HUES64 (cell line): ENCODE measurements around the gene HDGFL3.
"Not testable (repeated sequence)": the region's sequence is repeated elsewhere in the genome, so short reads cannot be mapped to it uniquely, and the experiment has no call there.

Experiments used
- H3K27ac ChIP-seq: 2 replicates; pipeline ENCODE4 v1.7.0; 2013; ENCODE audit warnings: low read depth, low read length, inconsistent platforms
- H3K27me3 ChIP-seq: 2 replicates; pipeline ENCODE4 v1.6.1; 2013; ENCODE audit warnings: mild to moderate bottlenecking, low read length; ENCODE audit not compliant: insufficient read depth
- H3K36me3 ChIP-seq: 2 replicates; pipeline ENCODE4 v1.6.1; 2013; ENCODE audit warnings: mild to moderate bottlenecking, low read length; ENCODE audit not compliant: insufficient read depth
- H3K4me1 ChIP-seq: 2 replicates; pipeline ENCODE4 v1.6.1; 2013; ENCODE audit warnings: mild to moderate bottlenecking, low read length, moderate library complexity; ENCODE audit not compliant: insufficient read depth
- H3K4me3 ChIP-seq: 2 replicates; pipeline ENCODE4 v1.5.1; 2013; ENCODE audit warnings: mild to moderate bottlenecking, low read length, moderate library complexity
- H3K9ac ChIP-seq: 2 replicates; pipeline ENCODE4 v1.6.1; 2013; ENCODE audit warnings: mild to moderate bottlenecking, low read depth, low read length
- H3K9me3 ChIP-seq: 2 replicates; pipeline ENCODE4 v1.6.1; 2013; ENCODE audit warnings: low read depth, low read length; ENCODE audit not compliant: insufficient read depth
- WGBS: fragments of 150-250, 120-280 bp; methylation state at CpG from one replicate; pipeline ENCODE4 v1.1.7; 2013; ENCODE audit warnings: missing lambda C conversion rate; 5-methylcytosine and 5-hydroxymethylcytosine counted together

Gene HDGFL3

DNA sequence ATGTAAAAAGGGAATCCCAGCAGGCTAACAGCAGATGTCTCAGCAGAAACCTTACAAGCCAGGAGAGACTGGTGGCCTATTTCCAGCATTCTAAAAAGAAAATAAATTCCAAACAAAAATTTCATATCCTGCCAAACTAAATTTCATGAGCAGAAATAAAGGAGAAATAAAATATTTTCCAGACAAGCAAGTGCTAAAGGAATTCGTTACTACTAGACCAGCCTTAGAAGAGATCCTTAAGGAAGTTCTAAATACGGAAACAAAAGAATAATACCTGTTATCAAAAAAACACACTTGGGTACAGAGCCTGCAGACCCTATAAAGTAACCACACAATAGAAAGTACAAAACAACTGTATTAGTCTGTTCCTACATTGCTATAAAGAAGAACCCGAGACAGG lies 41.4 kb downstream of the HDGFL3 start:
- WGBS: 91% methylated on average over 3 of the region's 3 CpGs

DNA sequence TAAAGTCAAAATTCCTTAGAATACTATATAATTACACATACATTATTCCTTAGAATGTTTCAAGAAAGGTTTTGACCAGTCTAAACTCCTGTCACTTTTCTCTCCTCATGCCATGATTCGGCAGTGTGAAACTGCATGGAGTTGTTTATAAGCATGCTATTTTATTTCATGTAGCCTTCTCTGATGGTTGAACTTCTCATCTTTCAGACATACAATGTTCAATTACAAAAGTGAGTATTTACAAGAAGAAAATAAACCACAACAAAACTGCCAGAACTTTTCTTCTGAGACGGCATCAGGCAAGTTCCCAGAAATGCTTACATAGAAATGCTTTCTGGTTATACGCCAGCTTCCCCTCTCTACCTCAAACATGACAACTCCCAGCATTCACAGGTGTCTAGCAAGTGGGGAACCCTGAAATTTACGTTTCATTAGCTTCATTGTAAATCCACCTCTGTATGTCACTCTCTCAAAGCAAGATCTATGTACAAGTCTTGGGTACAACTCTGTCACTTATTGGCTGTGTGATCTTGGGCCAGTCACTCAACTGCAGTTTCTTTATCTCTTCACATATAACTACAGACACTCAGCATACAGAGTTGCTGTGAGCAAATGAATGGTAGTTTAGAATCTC lies 42.7 kb downstream of the HDGFL3 start:
- Histone ChIP-seq H3K27me3 (no peaks in the 10 kb centered on the region), H3K27ac (no peak overlapping the region), H3K9me3 (no peaks in the 10 kb centered on the region), H3K4me3 (no peak overlapping the region), H3K9ac (no peak overlapping the region), H3K36me3 (peaks cover 38% of the 10 kb centered on the region), H3K4me1 (peaks cover 13% of the 10 kb centered on the region; the same call in 1 of the 2 replicates)
- WGBS: 88% methylated on average over 4 of the region's 4 CpGs

More for the DNA sequence above, 41.4 kb downstream of the HDGFL3 start:
- Histone ChIP-seq H3K36me3 (peaks cover 27% of the 10 kb centered on the region), H3K4me1 (peaks cover 13% of the 10 kb centered on the region; the same call in 1 of the 2 replicates), H3K27ac (no peak overlapping the region), H3K27me3 (no peaks in the 10 kb centered on the region), H3K9me3 (no peaks in the 10 kb centered on the region), H3K4me3 (no peak overlapping the region), H3K9ac (no peak overlapping the region)

DNA sequence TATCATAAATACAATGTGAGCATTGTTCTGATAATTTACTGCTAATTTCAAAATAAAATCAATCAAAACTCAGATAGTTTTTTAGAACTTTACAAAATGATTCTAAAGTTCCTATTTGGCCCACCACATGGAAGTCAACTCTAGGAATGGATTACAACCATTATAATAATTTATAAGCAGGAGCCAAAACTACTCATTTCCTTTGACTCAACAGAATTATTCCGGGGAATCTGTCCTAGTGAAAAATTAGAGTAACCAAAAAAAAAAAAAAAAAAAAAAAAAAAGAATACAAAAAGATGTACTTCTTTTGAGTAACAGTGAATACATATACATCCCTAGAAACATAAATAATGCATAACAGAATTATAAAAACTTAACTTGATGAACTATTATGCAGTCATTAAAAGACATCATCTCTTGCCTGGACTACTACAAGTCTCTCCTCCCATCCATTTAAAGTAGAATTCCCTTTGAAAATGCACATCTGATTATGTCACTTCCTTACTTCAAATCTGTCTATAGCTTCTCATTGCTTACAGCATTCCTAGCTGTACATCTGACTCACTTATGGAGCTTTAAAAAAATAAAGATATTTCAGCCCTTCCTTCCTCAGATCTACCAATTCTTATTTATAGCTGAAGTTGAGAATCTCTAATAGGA lies 43.4 kb downstream of the HDGFL3 start:
- Histone ChIP-seq H3K36me3 (peaks cover 45% of the 10 kb centered on the region), H3K4me3 (no peak overlapping the region), H3K4me1 (peaks cover 13% of the 10 kb centered on the region; the same call in 1 of the 2 replicates), H3K9me3 (no peaks in the 10 kb centered on the region), H3K27ac (no peak overlapping the region), H3K27me3 (no peaks in the 10 kb centered on the region), H3K9ac (no peak overlapping the region)
- WGBS: no CpG with 5 or more reads among the region's 1 CpG

DNA sequence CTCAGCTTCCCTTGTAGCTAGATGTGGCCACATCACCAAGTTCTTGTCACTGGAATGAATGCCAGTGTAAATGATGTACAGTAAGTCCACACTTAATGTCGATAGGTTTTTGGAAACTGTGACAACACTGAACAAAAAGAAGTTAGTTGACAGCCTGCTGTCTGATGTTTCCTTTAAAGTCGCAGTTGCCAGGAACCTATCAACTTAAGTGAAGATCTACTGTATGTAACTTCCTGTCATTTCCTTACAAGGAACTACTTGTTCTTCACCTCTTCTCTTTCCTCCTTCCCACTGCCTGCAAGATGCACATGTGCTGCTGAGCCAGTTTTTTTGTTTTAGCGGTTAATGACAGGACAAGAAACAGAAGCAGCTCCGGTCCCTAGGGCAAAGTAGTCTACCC lies 44.6 kb downstream of the HDGFL3 start:
- 97% methylated on average over 4 of the region's 4 CpGs for WGBS
- H3K36me3 ChIP-seq: peaks cover 55% of the 10 kb centered on the region

DNA sequence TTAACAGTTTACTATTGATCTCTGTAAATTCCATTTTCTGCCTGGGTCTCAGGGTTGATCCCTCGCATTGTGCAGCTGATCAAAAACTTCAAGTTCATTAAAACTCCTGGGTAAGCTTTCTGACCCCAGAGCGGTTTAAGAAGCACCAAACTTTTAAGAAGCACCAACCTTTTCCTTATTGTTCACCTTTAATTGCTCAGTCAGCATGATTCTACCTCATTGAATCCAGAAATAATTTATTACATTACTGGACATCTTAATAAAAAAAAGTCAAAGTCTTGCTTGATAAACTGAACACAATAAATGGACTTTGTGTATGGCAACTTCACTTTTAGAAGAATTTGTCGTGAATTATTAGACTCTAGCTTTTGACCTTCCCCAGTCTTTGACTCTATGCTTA lies 46.9 kb downstream of the HDGFL3 start:
- peaks cover 3% of the 10 kb centered on the region; the same call in 1 of the 2 replicates for H3K4me1 ChIP-seq
- H3K27me3 ChIP-seq: no peaks in the 10 kb centered on the region
- H3K4me3 ChIP-seq: no peak overlapping the region
- no peak overlapping the region for H3K27ac ChIP-seq
- H3K9me3 ChIP-seq: no peaks in the 10 kb centered on the region
- H3K36me3 ChIP-seq: peaks cover 78% of the 10 kb centered on the region
- 93% methylated on average over 3 of the region's 3 CpGs for WGBS
- no peak overlapping the region for H3K9ac ChIP-seq

More for the DNA sequence above, 44.6 kb downstream of the HDGFL3 start:
- Histone ChIP-seq H3K27ac (no peak overlapping the region), H3K4me3 (no peak overlapping the region), H3K27me3 (no peaks in the 10 kb centered on the region), H3K4me1 (peaks cover 13% of the 10 kb centered on the region; the same call in 1 of the 2 replicates), H3K9me3 (no peaks in the 10 kb centered on the region), H3K9ac (no peak overlapping the region)

DNA sequence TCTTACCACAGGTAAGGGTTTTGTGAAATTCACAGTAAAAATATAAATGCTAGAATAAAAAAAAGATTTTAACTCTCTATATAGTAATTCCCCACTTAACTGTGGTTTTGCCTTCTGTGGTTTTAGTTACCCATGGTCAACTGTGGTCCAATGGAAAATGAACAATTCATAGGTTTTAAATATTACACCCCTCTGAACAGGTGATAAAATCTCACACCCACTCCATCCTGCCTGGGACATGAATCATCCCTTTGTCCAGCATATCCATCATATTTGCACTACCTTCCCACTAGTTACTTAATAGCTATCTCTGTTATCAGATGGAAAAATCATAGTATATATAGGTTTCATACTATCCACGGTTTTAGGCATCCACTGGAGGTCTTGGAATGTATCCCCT lies 49.2 kb downstream of the HDGFL3 start:
- Histone ChIP-seq H3K27ac (no peak overlapping the region), H3K9ac (no peak overlapping the region), H3K27me3 (no peaks in the 10 kb centered on the region), H3K9me3 (no peaks in the 10 kb centered on the region), H3K4me3 (no peak overlapping the region), H3K36me3 (peaks cover 94% of the 10 kb centered on the region), H3K4me1 (peaks cover 3% of the 10 kb centered on the region; the same call in 1 of the 2 replicates)
- no CpG with 5 or more reads among the region's 1 CpG for WGBS

DNA sequence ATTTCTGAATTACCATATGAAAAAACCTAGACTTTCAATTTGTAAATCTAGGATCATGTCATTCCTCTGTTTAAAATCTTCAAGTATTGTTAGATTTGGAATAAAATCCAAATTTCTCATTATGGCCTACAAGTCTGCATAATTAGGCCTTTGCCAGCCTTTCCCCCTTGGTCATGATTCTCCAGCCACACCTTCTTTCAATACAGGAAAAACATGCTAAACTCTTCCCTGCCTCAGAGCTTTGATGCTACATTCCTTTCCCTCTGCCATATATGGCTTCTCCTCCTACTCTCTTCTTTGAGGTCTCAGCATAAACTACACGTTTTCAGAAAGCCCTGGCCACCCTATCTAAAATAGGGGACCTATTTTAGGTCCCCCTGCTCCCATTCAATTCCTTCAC lies 51.7 kb downstream of the HDGFL3 start:
- 55% methylated on average over 1 of the region's 1 CpG for WGBS

DNA sequence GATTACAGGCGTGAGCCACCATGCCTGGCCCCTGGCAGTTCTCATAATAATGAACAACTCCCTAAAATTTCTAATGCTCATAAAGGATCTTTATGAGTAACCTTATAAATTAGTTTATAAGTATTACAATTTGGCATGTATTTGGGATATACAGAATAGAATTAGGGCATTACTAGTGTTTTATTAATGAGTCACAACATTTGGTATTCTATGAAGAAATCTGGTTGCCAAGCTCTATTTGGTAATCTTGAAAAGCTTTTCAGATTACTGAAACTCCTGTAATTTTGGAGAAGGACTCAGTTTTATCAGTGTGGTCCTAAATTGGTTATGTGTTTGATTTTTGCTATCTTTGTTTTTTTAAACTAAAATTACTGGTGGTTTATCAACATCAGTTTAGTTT lies 54.3 kb downstream of the HDGFL3 start:
- H3K27ac ChIP-seq: no peak overlapping the region
- H3K36me3 ChIP-seq: peaks cover 88% of the 10 kb centered on the region
- H3K4me1 ChIP-seq: peaks cover 3% of the 10 kb centered on the region; the same call in 1 of the 2 replicates
- no peaks in the 10 kb centered on the region for H3K9me3 ChIP-seq
- no peak overlapping the region for H3K9ac ChIP-seq
- no peak overlapping the region for H3K4me3 ChIP-seq
- H3K27me3 ChIP-seq: no peaks in the 10 kb centered on the region
- WGBS: 100% methylated on average over 1 of the region's 1 CpG

More for the DNA sequence above, 51.7 kb downstream of the HDGFL3 start:
- Histone ChIP-seq H3K4me3 (no peak overlapping the region), H3K27me3 (no peaks in the 10 kb centered on the region), H3K9me3 (no peaks in the 10 kb centered on the region), H3K27ac (no peak overlapping the region), H3K4me1 (peaks cover 3% of the 10 kb centered on the region; the same call in 1 of the 2 replicates), H3K9ac (no peak overlapping the region), H3K36me3 (peaks cover 85% of the 10 kb centered on the region)

DNA sequence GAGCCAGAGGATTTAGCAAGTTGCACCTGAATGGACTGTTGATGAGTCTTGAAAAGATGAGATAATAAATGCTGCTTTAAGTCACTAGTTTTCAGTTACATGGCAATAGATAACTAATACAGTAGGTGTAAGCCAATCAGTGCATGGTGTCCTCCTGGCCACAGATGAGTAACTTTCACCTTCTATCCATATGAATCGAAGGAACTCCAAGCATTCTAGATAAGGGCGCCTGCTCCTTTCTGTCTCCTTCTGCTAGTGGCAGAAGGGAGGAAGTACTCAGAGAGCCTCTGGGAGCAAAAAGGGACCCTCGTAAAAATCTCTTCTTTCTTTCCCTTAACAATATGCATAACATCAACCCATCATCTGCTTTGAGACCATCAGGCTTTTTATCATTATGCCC lies 62.9 kb downstream of the HDGFL3 start:
- 86% methylated on average over 3 of the region's 3 CpGs for WGBS
- peaks cover 92% of the 10 kb centered on the region for H3K36me3 ChIP-seq

DNA sequence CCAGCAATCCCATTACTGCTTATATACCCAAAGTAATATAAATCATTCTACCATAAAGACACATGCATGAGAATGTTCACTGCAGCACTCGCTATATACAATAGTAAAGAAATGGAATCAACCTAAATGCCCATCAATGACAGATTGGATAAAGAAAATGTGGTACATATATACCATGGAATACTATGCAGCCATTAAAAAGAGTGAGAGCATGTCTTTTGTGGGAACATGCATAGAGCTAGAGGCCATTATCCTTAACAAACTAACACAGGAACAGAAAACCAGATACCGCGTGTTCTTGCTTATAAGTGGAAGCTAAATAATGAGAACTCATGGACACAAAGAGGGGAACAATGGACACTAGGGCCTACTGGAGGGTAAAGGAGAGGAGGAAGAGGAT lies 65.5 kb downstream of the HDGFL3 start:
- not testable (repeated sequence) for H3K27ac ChIP-seq, H3K4me1 ChIP-seq, H3K4me3 ChIP-seq, H3K9me3 ChIP-seq, H3K27me3 ChIP-seq, H3K9ac ChIP-seq
- WGBS: 98% methylated on average over 3 of the region's 3 CpGs
- H3K36me3 ChIP-seq: peaks cover 94% of the 10 kb centered on the region

More for the DNA sequence above, 62.9 kb downstream of the HDGFL3 start:
- Histone ChIP-seq H3K4me1 (no peaks in the 10 kb centered on the region; the same call in 1 of the 2 replicates), H3K9me3 (no peaks in the 10 kb centered on the region), H3K27me3 (no peaks in the 10 kb centered on the region), H3K9ac (no peak overlapping the region), H3K27ac (no peak overlapping the region), H3K4me3 (no peak overlapping the region)

DNA sequence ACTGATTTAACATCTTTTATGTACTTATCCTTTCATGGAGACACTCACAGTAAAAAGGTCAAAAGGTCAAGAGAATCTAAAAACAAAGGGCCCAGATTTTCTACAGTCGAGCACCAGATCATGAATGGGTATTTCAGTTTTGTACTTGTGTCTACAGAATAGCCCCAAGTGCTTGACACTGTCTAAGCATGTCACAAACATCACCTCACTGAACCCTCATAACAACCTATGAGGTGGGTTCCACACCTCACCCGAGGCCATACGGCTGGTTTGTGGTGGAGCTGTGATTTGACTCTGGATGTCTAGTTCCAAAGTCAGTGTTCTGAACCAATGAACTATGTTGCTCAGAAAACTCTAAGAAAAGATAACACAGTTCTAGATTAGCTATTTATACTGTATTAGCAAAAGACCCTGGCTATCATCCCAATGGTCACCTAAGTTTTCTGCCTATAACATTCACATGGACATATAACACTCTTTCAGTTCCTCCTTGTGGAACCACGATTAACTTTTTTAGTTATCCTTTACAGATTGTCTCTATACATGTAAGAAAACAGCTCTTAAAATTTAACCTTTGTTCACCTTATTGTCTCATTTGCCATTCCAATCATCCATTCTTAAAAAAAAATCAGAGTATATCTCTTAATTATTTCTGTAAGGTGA lies 74.6 kb downstream of the HDGFL3 start:
- H3K4me1 ChIP-seq: no peaks in the 10 kb centered on the region
- H3K27me3 ChIP-seq: no peaks in the 10 kb centered on the region
- 93% methylated on average over 4 of the region's 4 CpGs for WGBS
- peaks cover 40% of the 10 kb centered on the region for H3K36me3 ChIP-seq
- H3K9me3 ChIP-seq: no peaks in the 10 kb centered on the region
- no peak overlapping the region for H3K9ac ChIP-seq
- H3K27ac ChIP-seq: no peak overlapping the region
- H3K4me3 ChIP-seq: no peak overlapping the region
